ENCODE results near the gene EPS8L2. TPM values are rescaled to one million over a fixed set of nuclear protein-coding genes. Genes with fewer than 3 reads are reported as not detected.

Gene EPS8L2
- total and polyA plus RNA-seq, 10 of the 15 experiments (the other 5 are each of a cell fraction or from before 2014, with no cell fraction given) = 0.76 to 20.0 (median 9.7) TPM

DNA sequence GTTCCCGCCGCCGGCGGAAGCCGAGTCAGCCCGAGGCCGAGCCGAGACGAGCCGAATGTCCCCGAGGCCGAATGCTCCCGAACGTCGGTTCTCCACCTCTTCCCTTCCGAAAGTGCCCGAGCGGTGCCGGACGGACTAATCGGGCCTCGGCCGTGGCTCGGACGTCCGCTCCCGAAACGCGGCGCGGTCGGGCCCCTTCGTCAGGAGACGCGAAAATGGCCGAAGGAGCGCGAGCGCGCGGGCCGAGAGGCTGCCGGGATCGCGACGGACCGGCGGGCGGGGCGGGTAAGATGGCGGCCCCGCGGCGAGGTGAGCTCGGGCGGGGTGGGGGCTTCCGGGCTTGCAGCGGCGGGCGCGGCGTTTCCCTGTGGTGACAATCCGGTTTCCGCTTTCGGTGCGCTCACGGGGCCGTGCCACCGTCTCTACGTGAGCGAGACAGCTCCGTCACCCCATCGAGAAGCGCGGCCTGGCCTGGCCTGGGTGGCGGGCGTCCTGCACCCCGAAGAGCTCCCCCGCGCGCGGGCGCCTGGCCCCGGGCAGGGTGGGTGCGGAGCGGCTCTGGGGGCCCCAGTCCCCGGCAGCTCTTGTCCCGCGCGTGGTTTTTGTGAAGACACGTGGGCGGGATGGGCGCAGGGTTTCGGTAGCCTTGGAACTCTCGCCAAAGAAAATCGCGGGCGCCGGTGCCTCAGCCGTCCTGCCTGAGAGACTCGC, 10.3 kb upstream of the EPS8L2 start, which contains the start of gene TMEM80 (continued):
- TF ChIP-seq, protein P1, sequence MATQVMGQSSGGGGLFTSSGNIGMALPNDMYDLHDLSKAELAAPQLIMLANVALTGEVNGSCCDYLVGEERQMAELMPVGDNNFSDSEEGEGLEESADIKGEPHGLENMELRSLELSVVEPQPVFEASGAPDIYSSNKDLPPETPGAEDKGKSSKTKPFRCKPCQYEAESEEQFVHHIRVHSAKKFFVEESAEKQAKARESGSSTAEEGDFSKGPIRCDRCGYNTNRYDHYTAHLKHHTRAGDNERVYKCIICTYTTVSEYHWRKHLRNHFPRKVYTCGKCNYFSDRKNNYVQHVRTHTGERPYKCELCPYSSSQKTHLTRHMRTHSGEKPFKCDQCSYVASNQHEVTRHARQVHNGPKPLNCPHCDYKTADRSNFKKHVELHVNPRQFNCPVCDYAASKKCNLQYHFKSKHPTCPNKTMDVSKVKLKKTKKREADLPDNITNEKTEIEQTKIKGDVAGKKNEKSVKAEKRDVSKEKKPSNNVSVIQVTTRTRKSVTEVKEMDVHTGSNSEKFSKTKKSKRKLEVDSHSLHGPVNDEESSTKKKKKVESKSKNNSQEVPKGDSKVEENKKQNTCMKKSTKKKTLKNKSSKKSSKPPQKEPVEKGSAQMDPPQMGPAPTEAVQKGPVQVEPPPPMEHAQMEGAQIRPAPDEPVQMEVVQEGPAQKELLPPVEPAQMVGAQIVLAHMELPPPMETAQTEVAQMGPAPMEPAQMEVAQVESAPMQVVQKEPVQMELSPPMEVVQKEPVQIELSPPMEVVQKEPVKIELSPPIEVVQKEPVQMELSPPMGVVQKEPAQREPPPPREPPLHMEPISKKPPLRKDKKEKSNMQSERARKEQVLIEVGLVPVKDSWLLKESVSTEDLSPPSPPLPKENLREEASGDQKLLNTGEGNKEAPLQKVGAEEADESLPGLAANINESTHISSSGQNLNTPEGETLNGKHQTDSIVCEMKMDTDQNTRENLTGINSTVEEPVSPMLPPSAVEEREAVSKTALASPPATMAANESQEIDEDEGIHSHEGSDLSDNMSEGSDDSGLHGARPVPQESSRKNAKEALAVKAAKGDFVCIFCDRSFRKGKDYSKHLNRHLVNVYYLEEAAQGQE (IDR thresholded peaks at IDR 0.05; ENCODE audit: low read depth, low read length) = no peak
- TF ChIP-seq, protein P2, sequence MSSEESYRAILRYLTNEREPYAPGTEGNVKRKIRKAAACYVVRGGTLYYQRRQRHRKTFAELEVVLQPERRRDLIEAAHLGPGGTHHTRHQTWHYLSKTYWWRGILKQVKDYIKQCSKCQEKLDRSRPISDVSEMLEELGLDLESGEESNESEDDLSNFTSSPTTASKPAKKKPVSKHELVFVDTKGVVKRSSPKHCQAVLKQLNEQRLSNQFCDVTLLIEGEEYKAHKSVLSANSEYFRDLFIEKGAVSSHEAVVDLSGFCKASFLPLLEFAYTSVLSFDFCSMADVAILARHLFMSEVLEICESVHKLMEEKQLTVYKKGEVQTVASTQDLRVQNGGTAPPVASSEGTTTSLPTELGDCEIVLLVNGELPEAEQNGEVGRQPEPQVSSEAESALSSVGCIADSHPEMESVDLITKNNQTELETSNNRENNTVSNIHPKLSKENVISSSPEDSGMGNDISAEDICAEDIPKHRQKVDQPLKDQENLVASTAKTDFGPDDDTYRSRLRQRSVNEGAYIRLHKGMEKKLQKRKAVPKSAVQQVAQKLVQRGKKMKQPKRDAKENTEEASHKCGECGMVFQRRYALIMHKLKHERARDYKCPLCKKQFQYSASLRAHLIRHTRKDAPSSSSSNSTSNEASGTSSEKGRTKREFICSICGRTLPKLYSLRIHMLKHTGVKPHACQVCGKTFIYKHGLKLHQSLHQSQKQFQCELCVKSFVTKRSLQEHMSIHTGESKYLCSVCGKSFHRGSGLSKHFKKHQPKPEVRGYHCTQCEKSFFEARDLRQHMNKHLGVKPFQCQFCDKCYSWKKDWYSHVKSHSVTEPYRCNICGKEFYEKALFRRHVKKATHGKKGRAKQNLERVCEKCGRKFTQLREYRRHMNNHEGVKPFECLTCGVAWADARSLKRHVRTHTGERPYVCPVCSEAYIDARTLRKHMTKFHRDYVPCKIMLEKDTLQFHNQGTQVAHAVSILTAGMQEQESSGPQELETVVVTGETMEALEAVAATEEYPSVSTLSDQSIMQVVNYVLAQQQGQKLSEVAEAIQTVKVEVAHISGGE (CRISPR knock-in tag; IDR thresholded peaks at IDR 0.05) = no peak
- TF ChIP-seq, protein P3, sequence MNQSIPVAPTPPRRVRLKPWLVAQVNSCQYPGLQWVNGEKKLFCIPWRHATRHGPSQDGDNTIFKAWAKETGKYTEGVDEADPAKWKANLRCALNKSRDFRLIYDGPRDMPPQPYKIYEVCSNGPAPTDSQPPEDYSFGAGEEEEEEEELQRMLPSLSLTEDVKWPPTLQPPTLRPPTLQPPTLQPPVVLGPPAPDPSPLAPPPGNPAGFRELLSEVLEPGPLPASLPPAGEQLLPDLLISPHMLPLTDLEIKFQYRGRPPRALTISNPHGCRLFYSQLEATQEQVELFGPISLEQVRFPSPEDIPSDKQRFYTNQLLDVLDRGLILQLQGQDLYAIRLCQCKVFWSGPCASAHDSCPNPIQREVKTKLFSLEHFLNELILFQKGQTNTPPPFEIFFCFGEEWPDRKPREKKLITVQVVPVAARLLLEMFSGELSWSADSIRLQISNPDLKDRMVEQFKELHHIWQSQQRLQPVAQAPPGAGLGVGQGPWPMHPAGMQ (IDR thresholded peaks at IDR 0.05; ENCODE audit: borderline replicate concordance) = no peak
- TF ChIP-seq, protein P4, sequence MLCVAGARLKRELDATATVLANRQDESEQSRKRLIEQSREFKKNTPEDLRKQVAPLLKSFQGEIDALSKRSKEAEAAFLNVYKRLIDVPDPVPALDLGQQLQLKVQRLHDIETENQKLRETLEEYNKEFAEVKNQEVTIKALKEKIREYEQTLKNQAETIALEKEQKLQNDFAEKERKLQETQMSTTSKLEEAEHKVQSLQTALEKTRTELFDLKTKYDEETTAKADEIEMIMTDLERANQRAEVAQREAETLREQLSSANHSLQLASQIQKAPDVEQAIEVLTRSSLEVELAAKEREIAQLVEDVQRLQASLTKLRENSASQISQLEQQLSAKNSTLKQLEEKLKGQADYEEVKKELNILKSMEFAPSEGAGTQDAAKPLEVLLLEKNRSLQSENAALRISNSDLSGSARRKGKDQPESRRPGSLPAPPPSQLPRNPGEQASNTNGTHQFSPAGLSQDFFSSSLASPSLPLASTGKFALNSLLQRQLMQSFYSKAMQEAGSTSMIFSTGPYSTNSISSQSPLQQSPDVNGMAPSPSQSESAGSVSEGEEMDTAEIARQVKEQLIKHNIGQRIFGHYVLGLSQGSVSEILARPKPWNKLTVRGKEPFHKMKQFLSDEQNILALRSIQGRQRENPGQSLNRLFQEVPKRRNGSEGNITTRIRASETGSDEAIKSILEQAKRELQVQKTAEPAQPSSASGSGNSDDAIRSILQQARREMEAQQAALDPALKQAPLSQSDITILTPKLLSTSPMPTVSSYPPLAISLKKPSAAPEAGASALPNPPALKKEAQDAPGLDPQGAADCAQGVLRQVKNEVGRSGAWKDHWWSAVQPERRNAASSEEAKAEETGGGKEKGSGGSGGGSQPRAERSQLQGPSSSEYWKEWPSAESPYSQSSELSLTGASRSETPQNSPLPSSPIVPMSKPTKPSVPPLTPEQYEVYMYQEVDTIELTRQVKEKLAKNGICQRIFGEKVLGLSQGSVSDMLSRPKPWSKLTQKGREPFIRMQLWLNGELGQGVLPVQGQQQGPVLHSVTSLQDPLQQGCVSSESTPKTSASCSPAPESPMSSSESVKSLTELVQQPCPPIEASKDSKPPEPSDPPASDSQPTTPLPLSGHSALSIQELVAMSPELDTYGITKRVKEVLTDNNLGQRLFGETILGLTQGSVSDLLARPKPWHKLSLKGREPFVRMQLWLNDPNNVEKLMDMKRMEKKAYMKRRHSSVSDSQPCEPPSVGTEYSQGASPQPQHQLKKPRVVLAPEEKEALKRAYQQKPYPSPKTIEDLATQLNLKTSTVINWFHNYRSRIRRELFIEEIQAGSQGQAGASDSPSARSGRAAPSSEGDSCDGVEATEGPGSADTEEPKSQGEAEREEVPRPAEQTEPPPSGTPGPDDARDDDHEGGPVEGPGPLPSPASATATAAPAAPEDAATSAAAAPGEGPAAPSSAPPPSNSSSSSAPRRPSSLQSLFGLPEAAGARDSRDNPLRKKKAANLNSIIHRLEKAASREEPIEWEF (IDR thresholded peaks at IDR 0.05; ENCODE audit: insufficient replicate concordance, low read depth, low read length) = no peak
- TF ChIP-seq CBX3 (IDR thresholded peaks at IDR 0.05; ENCODE audit: borderline replicate concordance, low read depth) (no peak), NRF1 (conservative IDR thresholded peaks at IDR 0.05; ENCODE audit: low read depth, low read length) (no peak), BMI1 (IDR thresholded peaks at IDR 0.05; ENCODE audit: borderline replicate concordance) (no peak), EED (IDR thresholded peaks at IDR 0.05; ENCODE audit: low read depth) (no peak), JUND (IDR thresholded peaks at IDR 0.05; ENCODE audit: low read depth, low read length) (no peak), SUPT20H (IDR thresholded peaks at IDR 0.05; ENCODE audit: borderline replicate concordance, control insufficient read depth, low read depth, low read length) (no peak), RFX5 (IDR thresholded peaks at IDR 0.05; ENCODE audit: low read depth, low read length) (no peak), SMAD5 (IDR thresholded peaks at IDR 0.05; ENCODE audit: low read depth) (no peak)
- TF ChIP-seq, protein P5, sequence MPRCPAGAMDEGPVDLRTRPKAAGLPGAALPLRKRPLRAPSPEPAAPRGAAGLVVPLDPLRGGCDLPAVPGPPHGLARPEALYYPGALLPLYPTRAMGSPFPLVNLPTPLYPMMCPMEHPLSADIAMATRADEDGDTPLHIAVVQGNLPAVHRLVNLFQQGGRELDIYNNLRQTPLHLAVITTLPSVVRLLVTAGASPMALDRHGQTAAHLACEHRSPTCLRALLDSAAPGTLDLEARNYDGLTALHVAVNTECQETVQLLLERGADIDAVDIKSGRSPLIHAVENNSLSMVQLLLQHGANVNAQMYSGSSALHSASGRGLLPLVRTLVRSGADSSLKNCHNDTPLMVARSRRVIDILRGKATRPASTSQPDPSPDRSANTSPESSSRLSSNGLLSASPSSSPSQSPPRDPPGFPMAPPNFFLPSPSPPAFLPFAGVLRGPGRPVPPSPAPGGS (IDR thresholded peaks at IDR 0.05; ENCODE audit: borderline replicate concordance, insufficient read depth, low read depth, low read length, poor library complexity, severe bottlenecking) = peak; percentile 16

All from GM12878 (cell line).